Measurements from ENCODE around the gene MIS18A.
A peak's percentile ranks its signal among the peaks of the same experiment; 100 is the strongest.
"Not testable (repeated sequence)": the region's sequence is repeated elsewhere in the genome, so short reads cannot be mapped to it uniquely, and the experiment has no call there.

Gene MIS18A

GRCh38 chr21:32303385-32303784 lies 24.5 kb upstream of the MIS18A start:
- DNase-seq, result no peak

GRCh38 chr21:32302560-32302959 lies 23.7 kb upstream of the MIS18A start:
- no peak for DNase-seq

- DNase-seq, result no peak
Observed at GRCh38 chr21:32301596-32301995, 22.7 kb upstream of the MIS18A start.

GRCh38 chr21:32300117-32300681 lies 21.4 kb upstream of the MIS18A start:
- no peak for DNase-seq

GRCh38 chr21:32299695-32300094 lies 20.8 kb upstream of the MIS18A start:
- no peak for DNase-seq

GRCh38 chr21:32298658-32299081 lies 19.8 kb upstream of the MIS18A start, which contains the start of gene MRAP:
TSS of gene MRAP (plus strand) at chr21:32298855. CDS start at chr21:32298972, 117 bp downstream.
- no peak for DNase-seq

GRCh38 chr21:32298148-32298559 lies 19.3 kb upstream of the MIS18A start:
- no peak for DNase-seq

GRCh38 chr21:32297449-32297848 lies 18.6 kb upstream of the MIS18A start:
- no peak for DNase-seq

- DNase-seq, result no peak
Observed at GRCh38 chr21:32285476-32285875, 6.6 kb upstream of the MIS18A start.

- DNase-seq, result no peak
Observed at GRCh38 chr21:32282992-32283391, 4.1 kb upstream of the MIS18A start.

- DNase-seq, result no peak
Observed at GRCh38 chr21:32281531-32281930, 2.7 kb upstream of the MIS18A start.

- DNase-seq, result no peak
Observed at GRCh38 chr21:32279377-32279680, 480 bp upstream of the MIS18A start.

- DNase-seq, result no peak
Observed at GRCh38 chr21:32278103-32278502, 746 bp downstream of the MIS18A start.

GRCh38 chr21:32276671-32277070 lies 2.2 kb downstream of the MIS18A start:
- no peak for DNase-seq

- no peak for DNase-seq
Observed at GRCh38 chr21:32270748-32271147, 8.1 kb downstream of the MIS18A start.

GRCh38 chr21:32265321-32265720 lies 13.5 kb downstream of the MIS18A start:
- not testable (repeated sequence) for DNase-seq

- DNase-seq, result no peak
Observed at GRCh38 chr21:32261929-32262328, 16.9 kb downstream of the MIS18A start.

- no peak for DNase-seq
Observed at GRCh38 chr21:32260130-32260529, 18.7 kb downstream of the MIS18A start.

- not testable (repeated sequence) for DNase-seq
Observed at GRCh38 chr21:32258786-32259048, 20.1 kb downstream of the MIS18A start.

GRCh38 chr21:32257962-32258785 lies 20.7 kb downstream of the MIS18A start:
- peak; percentile 85 for DNase-seq

- DNase-seq, result peak; percentile 93
Observed at GRCh38 chr21:32256873-32257620, 21.8 kb downstream of the MIS18A start.

- DNase-seq, result no peak
Observed at GRCh38 chr21:32256251-32256650, 22.6 kb downstream of the MIS18A start.

GRCh38 chr21:32253215-32253641 lies 25.6 kb downstream of the MIS18A start:
- DNase-seq, result no peak

- DNase-seq, result no peak
Observed at GRCh38 chr21:32252136-32252535, 26.7 kb downstream of the MIS18A start.
